HG03045 (cell line): ENCODE data around the gene STEAP3.
A peak's percentile ranks its signal among the peaks of the same experiment; 100 is the strongest.
"Not testable (repeated sequence)": the region's sequence is repeated elsewhere in the genome, so short reads cannot be mapped to it uniquely, and the experiment has no call there.

ENCODE experiments used
- ATAC-seq: cut with Tn5 transposase; IDR thresholded peaks from one replicate; pipeline ENCODE4 v1.9.1; 2021; ENCODE audit warnings: mild to moderate bottlenecking, moderate library complexity; ENCODE audit not compliant: unreplicated experiment

The STEAP3 gene

GRCh38 chr2:119260646-119261492, 37.2 kb downstream of the STEAP3 start:
- ATAC-seq, result no peak

- no peak for ATAC-seq
Observed at GRCh38 chr2:119261493-119262225, 38.0 kb downstream of the STEAP3 start.

- no peak for ATAC-seq
Observed at GRCh38 chr2:119263025-119263424, 39.4 kb downstream of the STEAP3 start.

- no peak for ATAC-seq
Observed at GRCh38 chr2:119263656-119264055, 40.0 kb downstream of the STEAP3 start.

- peak; percentile 88 for ATAC-seq
Observed at GRCh38 chr2:119264781-119265692, 41.4 kb downstream of the STEAP3 start.

GRCh38 chr2:119265693-119266066, 42.0 kb downstream of the STEAP3 start:
- no peak for ATAC-seq

GRCh38 chr2:119266091-119266589, 42.5 kb downstream of the STEAP3 start:
- ATAC-seq, result no peak

- ATAC-seq, result no peak
Observed at GRCh38 chr2:119267604-119268003, 44.0 kb downstream of the STEAP3 start.

GRCh38 chr2:119276864-119277263, 53.2 kb downstream of the STEAP3 start:
- ATAC-seq, result no peak

- ATAC-seq, result not testable (repeated sequence)
Observed at GRCh38 chr2:119278385-119278784, 54.8 kb downstream of the STEAP3 start.

GRCh38 chr2:119278946-119279345, 55.3 kb downstream of the STEAP3 start:
- ATAC-seq, result no peak

GRCh38 chr2:119279666-119280065, 56.0 kb downstream of the STEAP3 start:
- ATAC-seq, result no peak

- ATAC-seq, result no peak
Observed at GRCh38 chr2:119280680-119281079, 57.0 kb downstream of the STEAP3 start.

GRCh38 chr2:119282146-119282995, 58.7 kb downstream of the STEAP3 start:
- no peak for ATAC-seq

- ATAC-seq, result no peak
Observed at GRCh38 chr2:119282996-119283511, 59.4 kb downstream of the STEAP3 start.

- no peak for ATAC-seq
Observed at GRCh38 chr2:119283873-119284331, 60.3 kb downstream of the STEAP3 start.

- no peak for ATAC-seq
Observed at GRCh38 chr2:119286661-119287060, 63.0 kb downstream of the STEAP3 start.

GRCh38 chr2:119288576-119288975, 64.9 kb downstream of the STEAP3 start:
- no peak for ATAC-seq

GRCh38 chr2:119289093-119289492, 65.5 kb downstream of the STEAP3 start:
- ATAC-seq, result no peak

GRCh38 chr2:119289642-119290041, 66.0 kb downstream of the STEAP3 start:
- no peak for ATAC-seq
